ENCODE measurements around the gene RANBP10. TPM values are rescaled to one million over a fixed set of nuclear protein-coding genes. Genes with fewer than 3 reads are reported as not detected.

RANBP10 gene
- total and polyA plus RNA-seq, 7 experiments from 2014 or later: 9.3 to 26.6 (median 23.8) TPM

GRCh38 chr16:67796099-67796718 lies 10.2 kb downstream of the RANBP10 start:
- POLR2A ChIA-PET: interaction anchor here (0.7 to 1.1 kb wide), 2 partner anchors 10 to 11 kb away, joined by 3 to 5 read pairs; partner anchors contain the start of genes RANBP10 and TSNAXIP1
- H3K4me3 ChIP-seq (ENCODE audit: low read length): no peak overlapping the region

GRCh38 chr16:67790071-67790470 lies 16.3 kb downstream of the RANBP10 start:
- no peaks in the 10 kb centered on the region for H3K36me3 ChIP-seq (ENCODE audit: control insufficient read depth in 2 of 3, insufficient read depth in 3 of 3, low read length in 3 of 3)
- Mint-ChIP-seq H3K9me3 (no peaks in the 10 kb centered on the region), H3K4me3 (no peak overlapping the region), H3K27me3 (no peaks in the 10 kb centered on the region), H3K4me1 (peaks cover 4 to 16% (median 11%) of the 10 kb centered on the region in 7 donors), H3K27ac (peak overlapping the region in 7 of 9 donors; percentile 6 to 71 (median 26)), H3K36me3 (peaks cover 0 to 9% (median 5%) of the 10 kb centered on the region in 5 donors)
- H3K4me3 ChIP-seq (ENCODE audit: low read length): no peak overlapping the region
- no peak overlapping the region for H3K27ac ChIP-seq (ENCODE audit: low read depth, low read length)
- H3K4me1 ChIP-seq (ENCODE audit: control insufficient read depth in 2 of 2, insufficient read depth in 2 of 2, low read length in 2 of 2): no peaks in the 10 kb centered on the region
- H3K9me3 ChIP-seq (ENCODE audit: control insufficient read depth in 2 of 3, low read length in 3 of 3): no peaks in the 10 kb centered on the region
- intact Hi-C loops (cut with micrococcal nuclease): no loop called here
- ATAC-seq: no peak
- H3K27me3 ChIP-seq (ENCODE audit: control insufficient read depth in 2 of 2, insufficient read depth in 2 of 2, low read length in 2 of 2): no peaks in the 10 kb centered on the region
- POLR2A ChIA-PET: no interaction called here
- DNase-seq: no peak
- CTCF ChIA-PET: no interaction called here

More at GRCh38 chr16:67796099-67796718, 10.2 kb downstream of the RANBP10 start:
- peak overlapping the region in 8 of 9 donors; percentile 1 to 75 (median 30) for H3K27ac Mint-ChIP-seq
- intact Hi-C loops (cut with micrococcal nuclease): no loop called here
- H3K9me3 Mint-ChIP-seq: peaks cover 0 to 2% (median 0%) of the 10 kb centered on the region in 11 donors
- Histone ChIP-seq H3K27me3 (ENCODE audit: control insufficient read depth in 2 of 2, insufficient read depth in 2 of 2, low read length in 2 of 2) (no peaks in the 10 kb centered on the region), H3K9me3 (ENCODE audit: control insufficient read depth in 2 of 3, low read length in 3 of 3) (no peaks in the 10 kb centered on the region), H3K4me1 (ENCODE audit: control insufficient read depth in 2 of 2, insufficient read depth in 2 of 2, low read length in 2 of 2) (peaks cover 3 to 4% of the 10 kb centered on the region in 2 donors), H3K27ac (ENCODE audit: low read depth, low read length) (no peak overlapping the region), H3K36me3 (ENCODE audit: control insufficient read depth in 2 of 3, insufficient read depth in 3 of 3, low read length in 3 of 3) (peaks cover 0 to 21% (median 0%) of the 10 kb centered on the region in 3 experiments)
- ATAC-seq: no peak
- CTCF ChIA-PET: interaction anchor here (1.2 kb wide), 1 partner anchor 21 kb away, joined by 3 read pairs; no protein-coding TSS in a partner anchor
- H3K36me3 Mint-ChIP-seq: peaks cover 4 to 35% (median 8%) of the 10 kb centered on the region in 5 donors
- peaks cover 28 to 50% (median 42%) of the 10 kb centered on the region in 7 donors for H3K4me1 Mint-ChIP-seq
- no peak overlapping the region for H3K4me3 Mint-ChIP-seq
- H3K27me3 Mint-ChIP-seq: no peaks in the 10 kb centered on the region
- DNase-seq: no peak

- no peak overlapping the region for H3K27ac ChIP-seq (ENCODE audit: low read depth, low read length)
- ATAC-seq (no peak), DNase-seq (no peak)
- ChIA-PET CTCF (interaction anchor here (0.6 to 1.2 kb wide), 2 partner anchors 15 to 990 kb away, joined by 3 to 6 read pairs; no protein-coding TSS in a partner anchor), POLR2A (no interaction called here)
- H3K4me1 ChIP-seq (ENCODE audit: control insufficient read depth in 2 of 2, insufficient read depth in 2 of 2, low read length in 2 of 2): peaks cover 0 to 8% of the 10 kb centered on the region in 2 donors
- no peaks in the 10 kb centered on the region for H3K27me3 Mint-ChIP-seq
- no peaks in the 10 kb centered on the region for H3K9me3 ChIP-seq (ENCODE audit: control insufficient read depth in 2 of 3, low read length in 3 of 3)
- H3K4me3 ChIP-seq (ENCODE audit: low read length): no peak overlapping the region
- H3K36me3 ChIP-seq (ENCODE audit: control insufficient read depth in 2 of 3, insufficient read depth in 3 of 3, low read length in 3 of 3): no peaks in the 10 kb centered on the region
- H3K27me3 ChIP-seq (ENCODE audit: control insufficient read depth in 2 of 2, insufficient read depth in 2 of 2, low read length in 2 of 2): no peaks in the 10 kb centered on the region
- H3K4me1 Mint-ChIP-seq: peaks cover 12 to 27% (median 18%) of the 10 kb centered on the region in 7 donors
- peaks cover 0 to 11% (median 8%) of the 10 kb centered on the region in 5 donors for H3K36me3 Mint-ChIP-seq
- peak overlapping the region in 1 of 10 donors; percentile 28 for H3K4me3 Mint-ChIP-seq
- no peaks in the 10 kb centered on the region for H3K9me3 Mint-ChIP-seq
- peak overlapping the region in 2 of 9 donors; percentile 4 to 14 for H3K27ac Mint-ChIP-seq
- intact Hi-C loops (cut with micrococcal nuclease): no loop called here
Measured at GRCh38 chr16:67786491-67786890, 19.9 kb downstream of the RANBP10 start.

GRCh38 chr16:67783353-67783725 lies 23.0 kb downstream of the RANBP10 start:
- Histone ChIP-seq H3K9me3 (ENCODE audit: control insufficient read depth in 2 of 3, low read length in 3 of 3) (no peaks in the 10 kb centered on the region), H3K4me1 (ENCODE audit: control insufficient read depth in 2 of 2, insufficient read depth in 2 of 2, low read length in 2 of 2) (peaks cover 4 to 23% of the 10 kb centered on the region in 2 donors), H3K36me3 (ENCODE audit: control insufficient read depth in 2 of 3, insufficient read depth in 3 of 3, low read length in 3 of 3) (no peaks in the 10 kb centered on the region), H3K27me3 (ENCODE audit: control insufficient read depth in 2 of 2, insufficient read depth in 2 of 2, low read length in 2 of 2) (no peaks in the 10 kb centered on the region), H3K4me3 (ENCODE audit: low read length) (no peak overlapping the region), H3K27ac (ENCODE audit: low read depth, low read length) (no peak overlapping the region)
- Mint-ChIP-seq H3K27me3 (no peaks in the 10 kb centered on the region), H3K27ac (peak overlapping the region in 8 of 9 donors; percentile 10 to 82 (median 51)), H3K4me3 (no peak overlapping the region), H3K4me1 (peaks cover 28 to 42% (median 37%) of the 10 kb centered on the region in 7 donors), H3K36me3 (peaks cover 0 to 12% (median 8%) of the 10 kb centered on the region in 5 donors), H3K9me3 (no peaks in the 10 kb centered on the region)
- intact Hi-C loops (cut with micrococcal nuclease): no loop called here
- DNase-seq (no peak), ATAC-seq (no peak)
- POLR2A ChIA-PET: no interaction called here
- CTCF ChIA-PET: no interaction called here

GRCh38 chr16:67782567-67783352 lies 23.6 kb downstream of the RANBP10 start:
- DNase-seq: no peak
- POLR2A ChIA-PET: interaction anchor here (0.7 kb wide), 1 partner anchor 1255 kb away, joined by 3 read pairs; no protein-coding TSS in a partner anchor
- Histone ChIP-seq H3K4me1 (ENCODE audit: control insufficient read depth in 2 of 2, insufficient read depth in 2 of 2, low read length in 2 of 2) (peaks cover 4 to 23% of the 10 kb centered on the region in 2 donors), H3K27ac (ENCODE audit: low read depth, low read length) (no peak overlapping the region), H3K9me3 (ENCODE audit: control insufficient read depth in 2 of 3, low read length in 3 of 3) (no peaks in the 10 kb centered on the region), H3K27me3 (ENCODE audit: control insufficient read depth in 2 of 2, insufficient read depth in 2 of 2, low read length in 2 of 2) (no peaks in the 10 kb centered on the region), H3K4me3 (ENCODE audit: low read length) (no peak overlapping the region), H3K36me3 (ENCODE audit: control insufficient read depth in 2 of 3, insufficient read depth in 3 of 3, low read length in 3 of 3) (no peaks in the 10 kb centered on the region)
- Mint-ChIP-seq H3K36me3 (peaks cover 0 to 12% (median 8%) of the 10 kb centered on the region in 5 donors), H3K4me3 (no peak overlapping the region), H3K27ac (peak overlapping the region in 5 of 9 donors; percentile 36 to 82 (median 57)), H3K4me1 (peaks cover 28 to 46% (median 40%) of the 10 kb centered on the region in 7 donors), H3K27me3 (no peaks in the 10 kb centered on the region), H3K9me3 (no peaks in the 10 kb centered on the region)
- ATAC-seq: no peak
- CTCF ChIA-PET: no interaction called here
- intact Hi-C loops (cut with micrococcal nuclease): no loop called here

DNA sequence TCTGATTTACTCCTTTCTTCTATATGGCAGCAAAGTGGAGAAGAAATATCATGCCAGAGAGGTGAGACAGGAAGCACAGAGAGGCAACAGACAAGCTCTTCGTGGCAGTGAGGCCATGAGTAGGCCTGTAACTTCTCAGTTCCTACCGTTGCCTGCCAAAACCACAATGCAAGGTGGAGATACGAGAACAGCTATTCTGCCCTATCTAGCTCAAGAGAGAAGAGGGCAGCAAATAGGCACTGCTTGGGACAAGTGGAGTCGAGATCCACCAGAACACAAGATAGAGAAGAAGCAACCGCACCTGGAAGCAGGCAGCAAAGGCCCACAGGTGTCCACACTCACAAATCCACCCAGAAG lies 24.8 kb downstream of the RANBP10 start:
- intact Hi-C loops (cut with micrococcal nuclease): no loop called here

More for the DNA sequence above, 24.8 kb downstream of the RANBP10 start:
- H3K36me3 ChIP-seq (ENCODE audit: control insufficient read depth in 2 of 3, insufficient read depth in 3 of 3, low read length in 3 of 3): no peaks in the 10 kb centered on the region
- Mint-ChIP-seq H3K36me3 (peaks cover 0 to 17% (median 4%) of the 10 kb centered on the region in 5 donors), H3K27me3 (no peaks in the 10 kb centered on the region), H3K4me3 (peak overlapping the region in 8 of 10 donors; percentile 35 to 73 (median 42)), H3K4me1 (peaks cover 28 to 49% (median 40%) of the 10 kb centered on the region in 7 donors), H3K27ac (peak overlapping the region; percentile 85 to 95 (median 90)), H3K9me3 (no peaks in the 10 kb centered on the region)
- DNase-seq: peak in 6 of 9 donors; percentile 10 to 52 (median 36)
- H3K27me3 ChIP-seq (ENCODE audit: control insufficient read depth in 2 of 2, insufficient read depth in 2 of 2, low read length in 2 of 2): no peaks in the 10 kb centered on the region
- H3K27ac ChIP-seq (ENCODE audit: low read depth, low read length): peak overlapping the region; percentile 66
- H3K4me3 ChIP-seq (ENCODE audit: low read length): no peak overlapping the region
- H3K4me1 ChIP-seq (ENCODE audit: control insufficient read depth in 2 of 2, insufficient read depth in 2 of 2, low read length in 2 of 2): peaks cover 4 to 23% of the 10 kb centered on the region in 2 donors
- no peaks in the 10 kb centered on the region for H3K9me3 ChIP-seq (ENCODE audit: control insufficient read depth in 2 of 3, low read length in 3 of 3)
- CTCF ChIA-PET: interaction anchor here (1.5 kb wide), 1 partner anchor 21 kb away, joined by 5 read pairs; no protein-coding TSS in a partner anchor
- peak; percentile 69 for ATAC-seq
- POLR2A ChIA-PET: interaction anchor here (0.8 to 1.7 kb wide), 5 partner anchors 11 to 64 kb away, joined by 3 to 8 read pairs (median 3); partner anchors contain the start of gene GFOD2

Data from naive thymus-derived CD4-positive, alpha-beta T cell (primary cell).